HepG2 (cell line): Measurements from ENCODE around the gene ATG4A. TPM values are rescaled to one million over a fixed set of nuclear protein-coding genes. Genes with fewer than 3 reads are reported as not detected.

Experiments
- ATAC-seq: fragments of 200-7000 bp; cut with Tn5 transposase; 3 replicates; pipeline ENCODE4 v1.9.1; 2020; ENCODE audit warnings: mild to moderate bottlenecking, moderate library complexity
- BruUV-seq: library from RNA; stranded (reverse); fragments of 400-500 nt; replicated peaks from 2 replicates; lab custom pipeline; 2021; lab: Mats Ljungman, UMichigan
- CTCF ChIA-PET: fragments of 300-600 bp; formaldehyde crosslinking; extraction: SDS; loops from one replicate; lab custom pipeline; 2021; ENCODE audit warnings: low total read pairs, inconsistent platforms, low intra/inter-chr PET ratio; lab: Yijun Ruan, JAX
- POLR2A ChIA-PET: fragments of 350-600 bp; sonication (Branson Sonifier 250); formaldehyde crosslinking; loops from one replicate; lab custom pipeline; 2020; ENCODE audit warnings: antibody characterized with exemption, inconsistent platforms; lab: Yijun Ruan, JAX
- DNase-seq: peaks from one replicate; pipeline ENCODE4 v3.0.0-alpha.2; 2015; ENCODE audit warnings: low spot score
- FAIRE-seq: peaks from 3 replicates; lab custom pipeline; 2011; peaks lifted over from hg19 to GRCh38; lab: Jason Lieb, UNC
- H2AFZ ChIP-seq: one replicate; pipeline ENCODE4 v1.6.1; 2011; ENCODE audit warnings: low read length, inconsistent platforms
- H3K27ac ChIP-seq: fragments of 300-600 bp; 3 replicates; pipeline ENCODE4 v1.8.0; 2011; ENCODE audit warnings: mixed run types, mild to moderate bottlenecking, mixed read lengths, low read length, inconsistent platforms; ENCODE audit not compliant: insufficient read depth; ENCODE audit errors: extremely low read length
- H3K27me3 ChIP-seq, 2 experiments: fragments of 200-600 bp in 1 of 2; 2 replicates in 1 of 2; 3 replicates in 1 of 2; pipeline versions ENCODE4 v1.6.0 to v1.8.0; 2011; ENCODE audit warnings: low read length in 2 of 2, mild to moderate bottlenecking in 2 of 2, moderate library complexity in 2 of 2, inconsistent platforms in 1 of 2; ENCODE audit not compliant: insufficient read depth in 2 of 2, control insufficient read depth in 1 of 2
- H3K36me3 ChIP-seq, 2 experiments: fragments of 200-600 bp in 1 of 2; replicated peaks in 1 of 2; 2 replicates in 1 of 2; 3 replicates in 1 of 2; pipeline versions ENCODE4 v1.5.1 to v1.8.0; 2011; ENCODE audit warnings: low read length in 2 of 2, inconsistent platforms in 1 of 2; ENCODE audit not compliant: insufficient read depth in 2 of 2, control insufficient read depth in 1 of 2
- H3K4me1 ChIP-seq: 2 replicates; pipeline ENCODE4 v1.5.1; 2012; ENCODE audit warnings: low read length, inconsistent platforms; ENCODE audit not compliant: insufficient read depth
- H3K4me2 ChIP-seq: 2 replicates; pipeline ENCODE4 v1.6.0; 2011; ENCODE audit warnings: low read depth, low read length, inconsistent platforms
- H3K4me3 ChIP-seq, 3 experiments: fragments of 200-600 bp in 1 of 3; sonication (generic), shearing (Covaris generic) in 1 of 3; replicated peaks in 1 of 3; 2 replicates each; pipeline ENCODE4 v1.5.1; 2011 to 2016; ENCODE audit warnings: low read length in 3 of 3, inconsistent platforms in 2 of 3, low read depth in 2 of 3, mild to moderate bottlenecking in 2 of 3, control low read depth in 1 of 3, mixed read lengths in 1 of 3; ENCODE audit not compliant: insufficient read depth in 1 of 3
- H3K79me2 ChIP-seq: one replicate; pipeline ENCODE4 v1.6.1; 2011; ENCODE audit warnings: low read length, inconsistent platforms; ENCODE audit not compliant: insufficient read depth
- H3K9ac ChIP-seq: 2 replicates; pipeline ENCODE4 v1.6.0; 2011; ENCODE audit warnings: mild to moderate bottlenecking, low read depth, low read length, inconsistent platforms; ENCODE audit not compliant: insufficient read depth
- H3K9me3 ChIP-seq: 2 replicates; pipeline ENCODE4 v1.5.1; 2012; ENCODE audit warnings: mild to moderate bottlenecking, low read length
- H4K20me1 ChIP-seq: 2 replicates; pipeline ENCODE4 v1.6.0; 2011; ENCODE audit warnings: inconsistent platforms, mild to moderate bottlenecking, low read length, moderate library complexity; ENCODE audit not compliant: insufficient read depth
- CCAR2 ChIP-seq: fragments of 200-400 bp; formaldehyde crosslinking; optimal IDR thresholded peaks from 2 replicates; pipeline ENCODE3; 2018; ENCODE audit warnings: low read depth, mild to moderate bottlenecking, low read length, moderate library complexity
- CHD4 ChIP-seq: fragments of 200-600 bp; sonication (generic); IDR thresholded peaks from 2 replicates; pipeline ENCODE4 v1.7.0; 2017; ENCODE audit warnings: mild to moderate bottlenecking, low read length, borderline replicate concordance
- HOXA5 ChIP-seq: sonication (generic); formaldehyde crosslinking; IDR thresholded peaks from 2 replicates; pipeline ENCODE4 v1.4.0; 2020; ENCODE audit warnings: missing genetic modification reagents
- MAX ChIP-seq: IDR thresholded peaks from 2 replicates; pipeline ENCODE4 v1.6.1; 2012; ENCODE audit warnings: inconsistent platforms
- MIXL1 ChIP-seq: IDR thresholded peaks from 2 replicates; pipeline ENCODE4 v1.6.1; 2016
- POLR2AphosphoS2 ChIP-seq: IDR thresholded peaks from 2 replicates; pipeline ENCODE4 v1.6.1; 2011; ENCODE audit warnings: low read depth, low read length, improper control_type of control experiment
- RAD21 ChIP-seq: fragments of 450-650 bp; formaldehyde crosslinking; IDR thresholded peaks from 2 replicates; pipeline ENCODE4 v1.5.0; 2020; ENCODE audit warnings: mild to moderate bottlenecking
- SP1 ChIP-seq, 2 experiments: fragments of 450-650 bp in 1 of 2; sonication (generic) in 1 of 2; formaldehyde crosslinking in 1 of 2; IDR thresholded peaks; 2 replicates each; pipeline versions ENCODE4 v1.4.0 to v1.6.1; 2016 to 2020; ENCODE audit warnings: missing genetic modification reagents in 1 of 2
- SP5 ChIP-seq: IDR thresholded peaks from 2 replicates; pipeline ENCODE4 v1.6.1; 2016; ENCODE audit warnings: low read depth, borderline replicate concordance
- SPEN ChIP-seq: sonication (generic); formaldehyde crosslinking; IDR thresholded peaks from 2 replicates; pipeline ENCODE4 v1.5.1; 2020; ENCODE audit warnings: low read depth, mild to moderate bottlenecking, missing genetic modification reagents
- ZFP37 ChIP-seq: sonication (generic); formaldehyde crosslinking; IDR thresholded peaks from 2 replicates; pipeline ENCODE4 v1.4.0; 2020; ENCODE audit warnings: missing genetic modification reagents, borderline replicate concordance
- ZNF468 ChIP-seq: sonication (generic); formaldehyde crosslinking; IDR thresholded peaks from 2 replicates; pipeline ENCODE4 v1.8.0; 2022; ENCODE audit warnings: mild to moderate bottlenecking, moderate library complexity, missing genetic modification reagents
- ZXDC ChIP-seq: sonication (generic); formaldehyde crosslinking; IDR thresholded peaks from 2 replicates; pipeline ENCODE4 v1.5.0; 2020; ENCODE audit warnings: mild to moderate bottlenecking, missing genetic modification reagents
- WGBS: methylation state at CpG from one replicate; pipeline ENCODE4 v1.1.6; 2017; ENCODE audit warnings: low lambda C conversion rate; 5-methylcytosine and 5-hydroxymethylcytosine counted together
- in situ Hi-C: cut with HindIII; loops from 2 replicates; pipeline ENCODE4 v1.10.0; 2017; ENCODE audit warnings: low pct_unique_long_range_greater_than_20kb; ENCODE audit not compliant: extremely low pct_ligation_motif_present
- intact Hi-C: fragments of 100-400 bp; cut with micrococcal nuclease; formaldehyde crosslinking; loops from one replicate; pipeline ENCODE4 v1.10.0; 2022; ENCODE audit not compliant: unreplicated experiment
- polyA plus RNA-seq, 8 experiments: library from polyadenylated mRNA; depleted of rRNA in 3 of 8; stranded (reverse) in 7 of 8; unstranded in 1 of 8; fragments of >200 nt; fragmentation: Illumina TruSeq in 4 of 8; extraction: Trizol in 4 of 8; gene quantifications; 2 replicates each; pipeline versions ENCODE4 v1.2.1 to v1.2.3, GENCODE V29; 2011 to 2016; ENCODE audit warnings: low read depth in 4 of 8, missing spikeins in 1 of 8, mixed read lengths in 1 of 8; ENCODE audit not compliant: insufficient read depth in 1 of 8
- total RNA-seq, 5 experiments: library from RNA; depleted of rRNA; stranded (reverse); fragments of >200 nt; fragmentation: Illumina TruSeq; extraction: Trizol; gene quantifications; 2 replicates each; pipeline ENCODE4 v1.2.3, GENCODE V29; 2016; ENCODE audit warnings: low read depth in 1 of 5
- TF ChIP-seq, protein P1 (sequence below): sonication (generic); formaldehyde crosslinking; IDR thresholded peaks from 2 replicates; pipeline ENCODE4 v1.4.0; 2020; ENCODE audit warnings: missing genetic modification reagents, mild to moderate bottlenecking, borderline replicate concordance
- TF ChIP-seq, protein P2 (sequence below): sonication (generic); formaldehyde crosslinking; IDR thresholded peaks from 2 replicates; pipeline ENCODE4 v1.4.0; 2020; ENCODE audit warnings: mild to moderate bottlenecking, missing genetic modification reagents

The ATG4A gene
- total and polyA plus RNA-seq, 2 of the 13 experiments (the other 11 are each of a cell fraction or from before 2014, with no cell fraction given): 3.3 to 6.3 TPM

GRCh38 chrX:108167211-108167872, 75.8 kb downstream of the ATG4A start:
- FAIRE-seq: no peak
- CTCF ChIA-PET: no interaction called here
- H3K9me3 ChIP-seq: no peaks in the 10 kb centered on the region
- TF ChIP-seq RAD21 (CRISPR knock-in tag): no peak
- TF ChIP-seq, protein P1, sequence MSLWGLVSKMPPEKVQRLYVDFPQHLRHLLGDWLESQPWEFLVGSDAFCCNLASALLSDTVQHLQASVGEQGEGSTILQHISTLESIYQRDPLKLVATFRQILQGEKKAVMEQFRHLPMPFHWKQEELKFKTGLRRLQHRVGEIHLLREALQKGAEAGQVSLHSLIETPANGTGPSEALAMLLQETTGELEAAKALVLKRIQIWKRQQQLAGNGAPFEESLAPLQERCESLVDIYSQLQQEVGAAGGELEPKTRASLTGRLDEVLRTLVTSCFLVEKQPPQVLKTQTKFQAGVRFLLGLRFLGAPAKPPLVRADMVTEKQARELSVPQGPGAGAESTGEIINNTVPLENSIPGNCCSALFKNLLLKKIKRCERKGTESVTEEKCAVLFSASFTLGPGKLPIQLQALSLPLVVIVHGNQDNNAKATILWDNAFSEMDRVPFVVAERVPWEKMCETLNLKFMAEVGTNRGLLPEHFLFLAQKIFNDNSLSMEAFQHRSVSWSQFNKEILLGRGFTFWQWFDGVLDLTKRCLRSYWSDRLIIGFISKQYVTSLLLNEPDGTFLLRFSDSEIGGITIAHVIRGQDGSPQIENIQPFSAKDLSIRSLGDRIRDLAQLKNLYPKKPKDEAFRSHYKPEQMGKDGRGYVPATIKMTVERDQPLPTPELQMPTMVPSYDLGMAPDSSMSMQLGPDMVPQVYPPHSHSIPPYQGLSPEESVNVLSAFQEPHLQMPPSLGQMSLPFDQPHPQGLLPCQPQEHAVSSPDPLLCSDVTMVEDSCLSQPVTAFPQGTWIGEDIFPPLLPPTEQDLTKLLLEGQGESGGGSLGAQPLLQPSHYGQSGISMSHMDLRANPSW (CRISPR knock-in tag): no peak
- no peak for TF ChIP-seq ZXDC (CRISPR knock-in tag)
- TF ChIP-seq HOXA5: no peak
- no peak for TF ChIP-seq MAX
- TF ChIP-seq SPEN (CRISPR knock-in tag): no peak
- TF ChIP-seq POLR2AphosphoS2: no peak
- TF ChIP-seq SP1 (IDR thresholded peaks at IDR 0.05): no peak
- no peak for TF ChIP-seq SP1 (CRISPR knock-in tag; IDR thresholded peaks at IDR 0.05)
- TF ChIP-seq, protein P2, sequence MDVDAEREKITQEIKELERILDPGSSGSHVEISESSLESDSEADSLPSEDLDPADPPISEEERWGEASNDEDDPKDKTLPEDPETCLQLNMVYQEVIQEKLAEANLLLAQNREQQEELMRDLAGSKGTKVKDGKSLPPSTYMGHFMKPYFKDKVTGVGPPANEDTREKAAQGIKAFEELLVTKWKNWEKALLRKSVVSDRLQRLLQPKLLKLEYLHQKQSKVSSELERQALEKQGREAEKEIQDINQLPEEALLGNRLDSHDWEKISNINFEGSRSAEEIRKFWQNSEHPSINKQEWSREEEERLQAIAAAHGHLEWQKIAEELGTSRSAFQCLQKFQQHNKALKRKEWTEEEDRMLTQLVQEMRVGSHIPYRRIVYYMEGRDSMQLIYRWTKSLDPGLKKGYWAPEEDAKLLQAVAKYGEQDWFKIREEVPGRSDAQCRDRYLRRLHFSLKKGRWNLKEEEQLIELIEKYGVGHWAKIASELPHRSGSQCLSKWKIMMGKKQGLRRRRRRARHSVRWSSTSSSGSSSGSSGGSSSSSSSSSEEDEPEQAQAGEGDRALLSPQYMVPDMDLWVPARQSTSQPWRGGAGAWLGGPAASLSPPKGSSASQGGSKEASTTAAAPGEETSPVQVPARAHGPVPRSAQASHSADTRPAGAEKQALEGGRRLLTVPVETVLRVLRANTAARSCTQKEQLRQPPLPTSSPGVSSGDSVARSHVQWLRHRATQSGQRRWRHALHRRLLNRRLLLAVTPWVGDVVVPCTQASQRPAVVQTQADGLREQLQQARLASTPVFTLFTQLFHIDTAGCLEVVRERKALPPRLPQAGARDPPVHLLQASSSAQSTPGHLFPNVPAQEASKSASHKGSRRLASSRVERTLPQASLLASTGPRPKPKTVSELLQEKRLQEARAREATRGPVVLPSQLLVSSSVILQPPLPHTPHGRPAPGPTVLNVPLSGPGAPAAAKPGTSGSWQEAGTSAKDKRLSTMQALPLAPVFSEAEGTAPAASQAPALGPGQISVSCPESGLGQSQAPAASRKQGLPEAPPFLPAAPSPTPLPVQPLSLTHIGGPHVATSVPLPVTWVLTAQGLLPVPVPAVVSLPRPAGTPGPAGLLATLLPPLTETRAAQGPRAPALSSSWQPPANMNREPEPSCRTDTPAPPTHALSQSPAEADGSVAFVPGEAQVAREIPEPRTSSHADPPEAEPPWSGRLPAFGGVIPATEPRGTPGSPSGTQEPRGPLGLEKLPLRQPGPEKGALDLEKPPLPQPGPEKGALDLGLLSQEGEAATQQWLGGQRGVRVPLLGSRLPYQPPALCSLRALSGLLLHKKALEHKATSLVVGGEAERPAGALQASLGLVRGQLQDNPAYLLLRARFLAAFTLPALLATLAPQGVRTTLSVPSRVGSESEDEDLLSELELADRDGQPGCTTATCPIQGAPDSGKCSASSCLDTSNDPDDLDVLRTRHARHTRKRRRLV (CRISPR knock-in tag): no peak
- no peak for TF ChIP-seq MIXL1 (CRISPR knock-in tag)
- TF ChIP-seq CHD4: no peak
- TF ChIP-seq SP5 (CRISPR knock-in tag): no peak
- TF ChIP-seq CCAR2: no peak
- TF ChIP-seq ZFP37 (CRISPR knock-in tag): no peak
- no peak for TF ChIP-seq ZNF468

More at GRCh38 chrX:108167211-108167872, 75.8 kb downstream of the ATG4A start:
- intact Hi-C loops: no loop called here
- 87% methylated on average over 5 of the region's 5 CpGs for WGBS
- ATAC-seq (no peak), DNase-seq (no peak)
- no peaks in the 10 kb centered on the region for H4K20me1 ChIP-seq
- H3K9ac ChIP-seq: no peak overlapping the region
- no peaks in the 10 kb centered on the region for H3K36me3 ChIP-seq
- H3K27ac ChIP-seq: no peak overlapping the region
- H3K4me2 ChIP-seq: no peak overlapping the region
- H3K4me1 ChIP-seq: no peaks in the 10 kb centered on the region
- no peaks in the 10 kb centered on the region for H3K79me2 ChIP-seq
- H3K4me3 ChIP-seq: no peak overlapping the region
- POLR2A ChIA-PET: no interaction called here
- BruUV-seq: no TSS peak
- no peaks in the 10 kb centered on the region for H3K27me3 ChIP-seq
- in situ Hi-C loops: no loop called here
- no peak overlapping the region for H2AFZ ChIP-seq
